Measurements from ENCODE around the gene TIRAP.
A peak's percentile ranks its signal among the peaks of the same experiment; 100 is the strongest.
"Not testable (repeated sequence)": the region's sequence is repeated elsewhere in the genome, so short reads cannot be mapped to it uniquely, and the experiment has no call there.

Gene TIRAP

GRCh38 chr11:126282736-126283591, at the start of gene TIRAP:
Gene TIRAP, plus strand, starts transcription at chr11:126283093. Its CDS starts 7,802 bp downstream, at chr11:126290895.
- peak; percentile 40 to 77 (median 60) for DNase-seq

GRCh38 chr11:126233391-126233790, 49.5 kb upstream of the TIRAP start:
- DNase-seq: no peak

- no peak for DNase-seq
These were observed 36.3 kb upstream of the TIRAP start for GRCh38 chr11:126246636-126247035.

- no peak for DNase-seq
These were observed 29.6 kb upstream of the TIRAP start for GRCh38 chr11:126253265-126253664.

- no peak for DNase-seq
These were observed 28.1 kb upstream of the TIRAP start for GRCh38 chr11:126254819-126255218.

GRCh38 chr11:126255507-126255906, 27.4 kb upstream of the TIRAP start:
- DNase-seq: not testable (repeated sequence)

- no peak for DNase-seq
These were observed 26.7 kb upstream of the TIRAP start for GRCh38 chr11:126256216-126256615.

- no peak for DNase-seq
These were observed 25.7 kb upstream of the TIRAP start for GRCh38 chr11:126257144-126257543.

- no peak for DNase-seq
These were observed 25.1 kb upstream of the TIRAP start for GRCh38 chr11:126257764-126258163.

- no peak for DNase-seq
These were observed 20.7 kb upstream of the TIRAP start for GRCh38 chr11:126262216-126262615.

- no peak for DNase-seq
These were observed 19.4 kb upstream of the TIRAP start for GRCh38 chr11:126263489-126263888.

- peak in 1 of 6 experiments; percentile 7 for DNase-seq
These were observed 17.1 kb upstream of the TIRAP start for GRCh38 chr11:126265811-126266210.

- no peak for DNase-seq
These were observed 15.2 kb upstream of the TIRAP start for GRCh38 chr11:126267650-126268049.

- no peak for DNase-seq
These were observed 14.6 kb upstream of the TIRAP start for GRCh38 chr11:126268361-126268707.

- peak; percentile 98 to 99 (median 99) for DNase-seq
These were observed 13.9 kb upstream of the TIRAP start, which contains the start of the genes FOXRED1 and SRPRA for GRCh38 chr11:126268708-126269579. Gene FOXRED1, plus strand, starts transcription at chr11:126269154. Its CDS starts 53 bp downstream, at chr11:126269207. Gene SRPRA, minus strand, starts transcription at chr11:126268895. Its CDS starts 91 bp downstream, at chr11:126268804.

GRCh38 chr11:126277322-126277721, 5.6 kb upstream of the TIRAP start:
- DNase-seq: no peak

- no peak for DNase-seq
These were observed 5.1 kb upstream of the TIRAP start for GRCh38 chr11:126277780-126278179.

GRCh38 chr11:126279191-126279590, 3.7 kb upstream of the TIRAP start:
- DNase-seq: no peak

GRCh38 chr11:126280595-126280994, 2.3 kb upstream of the TIRAP start:
- peak in 2 of 6 experiments; percentile 2 to 9 for DNase-seq

- no peak for DNase-seq
These were observed 1.6 kb upstream of the TIRAP start for GRCh38 chr11:126281245-126281644.

- no peak for DNase-seq
These were observed 1.2 kb upstream of the TIRAP start for GRCh38 chr11:126281666-126282175.

GRCh38 chr11:126282361-126282735, 545 bp upstream of the TIRAP start:
- peak; percentile 29 to 67 (median 34) for DNase-seq

GRCh38 chr11:126284829-126285228, 1.9 kb downstream of the TIRAP start:
- peak in 5 of 6 experiments; percentile 23 to 61 (median 44) for DNase-seq

Data from stimulated activated naive CD4-positive, alpha-beta T cell (primary cell).